Measurements from ENCODE around the gene ASF1A.
A peak's percentile ranks its signal among the peaks of the same experiment; 100 is the strongest.
"Not testable (repeated sequence)": the region's sequence is repeated elsewhere in the genome, so short reads cannot be mapped to it uniquely, and the experiment has no call there.

Gene ASF1A

GRCh38 chr6:118862443-118862842, 31.5 kb upstream of the ASF1A start:
- no peak for TF ChIP-seq CTCF (conservative IDR thresholded peaks at IDR 0.05; ENCODE audit: low read length)
- DNase-seq (ENCODE audit: low read depth), result no peak
- no peak overlapping the region for H3K4me3 ChIP-seq (ENCODE audit: low read length)

- TF ChIP-seq CTCF (conservative IDR thresholded peaks at IDR 0.05; ENCODE audit: low read length), result no peak
- H3K4me3 ChIP-seq (ENCODE audit: low read length), result no peak overlapping the region
- no peak for DNase-seq (ENCODE audit: low read depth)
Measured at GRCh38 chr6:118864341-118865099, 29.4 kb upstream of the ASF1A start.

- no peak for DNase-seq (ENCODE audit: low read depth)
- no peak overlapping the region for H3K4me3 ChIP-seq (ENCODE audit: low read length)
- no peak for TF ChIP-seq CTCF (conservative IDR thresholded peaks at IDR 0.05; ENCODE audit: low read length)
Measured at GRCh38 chr6:118865100-118865391, 28.9 kb upstream of the ASF1A start.

GRCh38 chr6:118867181-118867580, 26.8 kb upstream of the ASF1A start:
- TF ChIP-seq CTCF (conservative IDR thresholded peaks at IDR 0.05; ENCODE audit: low read length), result no peak
- DNase-seq (ENCODE audit: low read depth), result no peak
- no peak overlapping the region for H3K4me3 ChIP-seq (ENCODE audit: low read length)

- not testable (repeated sequence) for DNase-seq (ENCODE audit: low read depth); H3K4me3 ChIP-seq (ENCODE audit: low read length)
Measured at GRCh38 chr6:118868901-118869300, 25.1 kb upstream of the ASF1A start.

GRCh38 chr6:118869350-118869749, 24.6 kb upstream of the ASF1A start:
- no peak overlapping the region for H3K4me3 ChIP-seq (ENCODE audit: low read length)
- DNase-seq (ENCODE audit: low read depth), result peak; percentile 33
- no peak for TF ChIP-seq CTCF (conservative IDR thresholded peaks at IDR 0.05; ENCODE audit: low read length)

GRCh38 chr6:118869894-118870589, 23.9 kb upstream of the ASF1A start:
- DNase-seq (ENCODE audit: low read depth), result no peak
- no peak for TF ChIP-seq CTCF (conservative IDR thresholded peaks at IDR 0.05; ENCODE audit: low read length)
- no peak overlapping the region for H3K4me3 ChIP-seq (ENCODE audit: low read length)
